ENCODE data around the gene ACR.

- TF ChIP-seq POLR2A (IDR thresholded peaks at IDR 0.05) = no peak
- no peak for TF ChIP-seq CTCF (IDR thresholded peaks at IDR 0.05)
Measured at GRCh38 chr22:50698546-50698945, 39.5 kb upstream of the ACR start.
